PFSK-1 (cell line): ENCODE measurements around the gene GNAZ.

Experiments used
- POLR2AphosphoS5 ChIP-seq: IDR thresholded peaks from 2 replicates; pipeline ENCODE4 v1.6.1; 2012; ENCODE audit warnings: low read depth, mild to moderate bottlenecking, control low read depth, low read length, moderate library complexity
- REST ChIP-seq, 2 experiments: IDR thresholded peaks; 2 replicates each; pipeline versions ENCODE4 v1.6.1 to v1.8.0; 2011 to 2012; ENCODE audit warnings: low read depth in 2 of 2, low read length in 2 of 2, control low read depth in 1 of 2, inconsistent platforms in 1 of 2, mild to moderate bottlenecking in 1 of 2, moderate library complexity in 1 of 2; ENCODE audit not compliant: insufficient read depth in 1 of 2
- TAF1 ChIP-seq: IDR thresholded peaks from 2 replicates; pipeline ENCODE4 v1.6.1; 2012; ENCODE audit warnings: low read length, control low read depth, borderline replicate concordance; ENCODE audit not compliant: insufficient read depth

GRCh38 chr22:23079240-23079768 is 9.0 kb downstream of the GNAZ start:
- TF ChIP-seq TAF1 = no peak
- TF ChIP-seq POLR2AphosphoS5 = no peak
- no peak for TF ChIP-seq REST (IDR thresholded peaks at IDR 0.05; ENCODE audit: insufficient read depth in 1 of 2, low read depth in 2 of 2, low read length in 2 of 2)
